ENCODE data around the gene ZNF200.

ZNF200 gene

GRCh38 chr16:3243882-3244281 is 8.9 kb upstream of the ZNF200 start:
- H3K9ac ChIP-seq = no peak overlapping the region
- H3K27me3 ChIP-seq (ENCODE audit: insufficient read depth, low read depth) = no peaks in the 10 kb centered on the region; the same call in 1 of the 2 replicates
- H3K36me3 ChIP-seq (ENCODE audit: insufficient read depth) = no peaks in the 10 kb centered on the region
- no peak overlapping the region for H2AFZ ChIP-seq (ENCODE audit: low read depth)
- no peaks in the 10 kb centered on the region for H3K4me1 ChIP-seq (ENCODE audit: low read depth, poor library complexity, severe bottlenecking)
- H4K20me1 ChIP-seq (ENCODE audit: insufficient read depth) = no peaks in the 10 kb centered on the region
- no peaks in the 10 kb centered on the region for H3K79me2 ChIP-seq (ENCODE audit: insufficient read depth, low read depth)
- H3K27ac ChIP-seq = no peak overlapping the region
- H3K4me3 ChIP-seq (IDR thresholded peaks at IDR 0.05; ENCODE audit: insufficient read depth, low read depth, low read length) = no peak overlapping the region
- H3K4me2 ChIP-seq = no peak overlapping the region
- no peak for TF ChIP-seq CTCF (conservative IDR thresholded peaks at IDR 0.05; ENCODE audit: low read depth, low read length)

- H3K79me2 ChIP-seq (ENCODE audit: insufficient read depth, low read depth) = no peaks in the 10 kb centered on the region
- no peak overlapping the region for H2AFZ ChIP-seq (ENCODE audit: low read depth)
- H3K4me1 ChIP-seq (ENCODE audit: low read depth, poor library complexity, severe bottlenecking) = no peaks in the 10 kb centered on the region
- H3K9ac ChIP-seq = no peak overlapping the region
- H3K4me2 ChIP-seq = no peak overlapping the region
- H4K20me1 ChIP-seq (ENCODE audit: insufficient read depth) = no peaks in the 10 kb centered on the region
- no peak for TF ChIP-seq CTCF (conservative IDR thresholded peaks at IDR 0.05; ENCODE audit: low read depth, low read length)
- no peaks in the 10 kb centered on the region; the same call in 1 of the 2 replicates for H3K27me3 ChIP-seq (ENCODE audit: insufficient read depth, low read depth)
- no peaks in the 10 kb centered on the region for H3K36me3 ChIP-seq (ENCODE audit: insufficient read depth)
- H3K27ac ChIP-seq = no peak overlapping the region
- H3K4me3 ChIP-seq (IDR thresholded peaks at IDR 0.05; ENCODE audit: insufficient read depth, low read depth, low read length) = no peak overlapping the region
Observed at GRCh38 chr16:3242709-3243108, 7.8 kb upstream of the ZNF200 start.

GRCh38 chr16:3241761-3242160 is 6.8 kb upstream of the ZNF200 start:
- Histone ChIP-seq H3K36me3 (ENCODE audit: insufficient read depth) (no peaks in the 10 kb centered on the region), H2AFZ (ENCODE audit: low read depth) (no peak overlapping the region), H4K20me1 (ENCODE audit: insufficient read depth) (no peaks in the 10 kb centered on the region), H3K9ac (no peak overlapping the region), H3K27ac (no peak overlapping the region), H3K4me1 (ENCODE audit: low read depth, poor library complexity, severe bottlenecking) (no peaks in the 10 kb centered on the region), H3K27me3 (ENCODE audit: insufficient read depth, low read depth) (no peaks in the 10 kb centered on the region; the same call in 1 of the 2 replicates), H3K4me2 (no peak overlapping the region), H3K79me2 (ENCODE audit: insufficient read depth, low read depth) (no peaks in the 10 kb centered on the region), H3K4me3 (IDR thresholded peaks at IDR 0.05; ENCODE audit: insufficient read depth, low read depth, low read length) (no peak overlapping the region)
- no peak for TF ChIP-seq CTCF (conservative IDR thresholded peaks at IDR 0.05; ENCODE audit: low read depth, low read length)

GRCh38 chr16:3235856-3236669 is 1.1 kb upstream of the ZNF200 start:
- Histone ChIP-seq H4K20me1 (ENCODE audit: insufficient read depth) (no peaks in the 10 kb centered on the region), H3K4me2 (no peak overlapping the region), H3K27me3 (ENCODE audit: insufficient read depth, low read depth) (no peaks in the 10 kb centered on the region), H3K9ac (no peak overlapping the region), H3K4me3 (IDR thresholded peaks at IDR 0.05; ENCODE audit: insufficient read depth, low read depth, low read length) (no peak overlapping the region), H3K27ac (no peak overlapping the region), H3K4me1 (ENCODE audit: low read depth, poor library complexity, severe bottlenecking) (peaks cover 11% of the 10 kb centered on the region), H3K36me3 (ENCODE audit: insufficient read depth) (peaks cover 9% of the 10 kb centered on the region; the same call in 1 of the 2 replicates), H2AFZ (ENCODE audit: low read depth) (no peak overlapping the region), H3K79me2 (ENCODE audit: insufficient read depth, low read depth) (peaks cover 11% of the 10 kb centered on the region)
- no peak for TF ChIP-seq CTCF (conservative IDR thresholded peaks at IDR 0.05; ENCODE audit: low read depth, low read length)

Measured in KMS-11 (cell line).